Limb (tissue), 2 donors: ENCODE data around the gene SHC1.

Experiments
- DNase-seq, 2 donors: peaks; one replicate each; pipeline ENCODE4 v3.0.0-alpha.2; 2016; ENCODE audit errors: extremely low spot score in 2 of 2

Gene SHC1

GRCh38 chr1:155008015-155008941, 37.7 kb upstream of the SHC1 start:
- no peak for DNase-seq

DNA sequence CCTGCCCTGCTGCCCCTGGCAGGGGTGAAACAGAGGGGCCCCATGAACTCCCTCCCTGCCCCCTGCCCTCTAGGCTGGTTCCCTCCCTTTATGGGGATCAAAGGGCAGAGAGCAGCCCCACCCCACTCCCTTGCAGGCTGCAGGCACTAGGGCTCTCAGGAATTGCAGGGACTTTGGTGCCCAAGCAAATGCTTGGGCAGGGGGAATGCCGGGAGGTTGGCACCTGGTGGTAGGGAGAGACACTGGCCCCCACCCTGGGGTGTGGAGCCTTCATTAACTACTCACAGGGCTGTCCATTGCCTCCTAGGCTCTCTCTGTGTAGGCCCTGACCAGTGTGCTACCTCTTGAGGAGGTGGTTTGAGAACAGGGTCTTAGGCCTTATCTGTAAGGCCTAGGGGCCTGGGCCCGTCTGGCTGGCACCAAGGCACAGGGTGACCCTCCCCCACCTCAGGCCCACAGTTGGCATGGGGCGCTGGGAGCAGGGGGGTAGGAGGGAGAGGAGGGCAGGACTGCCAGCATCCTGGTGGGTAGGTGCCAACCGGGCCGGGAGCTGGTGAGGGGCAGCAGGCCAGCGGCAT, 36.8 kb upstream of the SHC1 start:
- no peak for DNase-seq

GRCh38 chr1:155006601-155007101, 36.1 kb upstream of the SHC1 start:
- DNase-seq: no peak

DNA sequence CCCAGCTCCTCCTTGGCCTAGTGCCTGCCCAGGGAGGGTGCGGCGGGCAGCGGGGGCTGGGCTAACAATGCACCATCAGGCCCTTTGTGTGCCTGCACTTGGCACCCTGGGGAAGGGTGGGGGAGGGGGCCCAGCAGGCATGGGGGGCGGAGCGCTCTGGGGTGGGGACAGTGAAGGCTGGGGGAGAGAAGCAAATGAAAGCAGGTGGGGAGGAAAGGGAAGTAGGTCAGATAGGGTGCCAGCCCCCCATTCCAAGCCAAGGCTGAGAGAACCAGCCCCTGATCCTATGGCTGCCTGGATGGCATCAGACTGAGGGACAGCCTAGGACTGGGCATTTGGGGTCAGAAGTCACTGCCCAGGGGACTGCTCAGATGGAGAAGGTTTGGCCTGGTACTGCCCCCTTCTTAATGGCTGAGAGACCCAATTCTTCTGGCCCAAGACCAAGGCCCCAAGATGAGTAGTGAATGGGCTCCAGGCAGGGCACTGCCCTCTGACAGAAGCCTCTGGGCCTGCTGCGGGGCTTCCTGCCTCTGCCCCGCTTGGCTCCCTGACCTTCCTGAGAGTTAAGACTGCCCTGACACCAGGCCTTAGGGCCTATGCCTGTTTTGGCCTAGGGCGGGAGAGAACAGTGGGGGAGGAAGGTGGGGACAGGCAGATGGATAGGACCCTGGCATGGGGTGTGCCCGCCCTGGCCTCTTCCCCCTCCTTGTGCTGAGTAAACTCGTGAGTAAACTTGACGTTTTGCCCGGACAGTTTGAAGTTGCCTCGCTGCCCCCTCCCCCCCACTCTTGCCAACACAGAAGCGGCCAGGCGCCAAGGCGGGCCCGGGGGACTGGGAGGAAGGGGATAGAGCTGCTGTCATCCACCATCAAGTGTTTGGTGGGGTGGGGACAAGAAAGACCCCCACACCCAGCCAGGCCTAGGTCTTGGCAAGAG, 34.8 kb upstream of the SHC1 start:
- DNase-seq: no peak

GRCh38 chr1:155004352-155005075, 34.0 kb upstream of the SHC1 start:
- no peak for DNase-seq

- DNase-seq: no peak
Observed at GRCh38 chr1:155003766-155004351, 33.3 kb upstream of the SHC1 start.

- peak in 1 of 2 donors; percentile 74 for DNase-seq
Observed at GRCh38 chr1:155003227-155003765, 32.7 kb upstream of the SHC1 start.

- peak in 1 of 2 donors; percentile 64 for DNase-seq
Observed at GRCh38 chr1:155002464-155003226, 32.1 kb upstream of the SHC1 start, which contains the start of gene ZBTB7B. TSS of gene ZBTB7B (plus strand) at chr1:155002802. CDS start at chr1:155014661, 11,859 bp downstream.

DNA sequence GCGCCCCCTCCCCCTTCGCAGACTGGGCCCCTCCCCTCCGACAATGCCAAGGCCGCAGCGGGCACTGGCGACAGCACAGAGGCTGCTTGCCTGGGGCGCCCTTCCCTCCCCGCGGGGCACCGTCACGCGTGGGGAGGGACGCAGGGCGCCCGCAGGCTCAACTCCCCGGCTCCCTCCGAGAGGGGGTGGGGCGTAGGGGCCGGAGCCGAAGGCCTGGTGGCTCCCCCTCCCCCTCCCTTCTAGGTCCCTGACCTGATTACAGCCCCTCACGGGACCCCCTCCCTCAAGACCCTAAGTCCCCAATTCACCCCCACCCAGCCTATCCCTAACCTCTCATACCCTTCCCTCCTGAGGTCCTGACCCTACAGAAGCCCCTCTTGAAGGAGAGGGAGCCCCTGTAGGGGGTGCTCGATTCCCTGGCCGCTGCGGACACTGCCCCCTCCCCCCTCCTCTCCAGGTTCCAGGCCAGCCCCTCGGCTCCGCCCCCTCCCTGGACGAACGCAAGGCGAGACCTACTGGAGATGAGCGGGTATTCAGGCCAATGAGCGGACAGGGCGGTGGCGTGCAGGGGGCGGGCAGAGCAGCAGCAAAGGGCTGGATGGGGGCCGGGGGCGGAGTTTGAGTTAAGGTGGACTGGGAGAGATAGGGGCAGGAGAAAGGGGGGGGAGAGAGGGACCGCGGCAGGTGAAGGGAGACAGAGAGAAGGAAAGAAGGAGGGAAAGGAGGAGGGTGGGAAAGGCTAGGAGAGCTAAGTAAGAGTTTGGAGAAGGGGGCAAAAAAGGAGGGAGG, 31.3 kb upstream of the SHC1 start:
- peak; percentile 98 to 99 for DNase-seq

GRCh38 chr1:155001425-155001674, 30.8 kb upstream of the SHC1 start:
- no peak for DNase-seq

DNA sequence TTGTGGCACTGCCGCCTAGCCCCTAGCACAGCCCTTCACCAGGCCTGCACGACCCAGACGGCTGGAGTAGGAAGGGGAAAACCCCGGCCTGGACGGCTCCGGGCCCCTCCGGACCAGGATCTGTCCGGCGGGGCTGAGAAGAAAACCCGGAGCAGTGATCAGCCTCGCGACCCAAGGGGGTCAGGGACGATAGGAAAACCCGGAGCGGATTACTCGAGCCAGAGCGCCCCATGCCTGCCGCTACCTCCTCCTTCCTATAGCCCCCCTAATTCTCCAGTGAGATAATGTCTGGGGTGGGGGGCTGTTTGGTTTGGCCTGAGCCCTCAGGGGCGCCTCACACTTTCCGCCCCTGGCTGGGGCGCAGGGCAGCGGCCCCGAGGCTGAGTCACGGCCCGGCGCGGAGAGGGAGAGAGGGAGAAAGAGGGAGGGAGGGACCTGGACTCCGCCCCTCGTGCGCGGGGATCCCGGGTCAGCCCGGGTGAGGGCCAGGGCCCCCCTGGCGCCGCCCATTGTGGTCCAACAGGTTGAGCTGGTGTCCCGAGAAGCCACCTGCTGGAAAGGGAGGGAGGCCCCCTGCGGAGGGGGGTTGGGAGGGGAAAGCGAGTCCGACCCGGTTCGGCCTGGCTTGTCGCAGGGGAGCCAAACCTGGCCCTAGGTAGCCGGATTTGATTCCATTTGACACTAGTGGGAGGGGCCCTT, 30.3 kb upstream of the SHC1 start:
- DNase-seq: peak; percentile 87 to 93

DNA sequence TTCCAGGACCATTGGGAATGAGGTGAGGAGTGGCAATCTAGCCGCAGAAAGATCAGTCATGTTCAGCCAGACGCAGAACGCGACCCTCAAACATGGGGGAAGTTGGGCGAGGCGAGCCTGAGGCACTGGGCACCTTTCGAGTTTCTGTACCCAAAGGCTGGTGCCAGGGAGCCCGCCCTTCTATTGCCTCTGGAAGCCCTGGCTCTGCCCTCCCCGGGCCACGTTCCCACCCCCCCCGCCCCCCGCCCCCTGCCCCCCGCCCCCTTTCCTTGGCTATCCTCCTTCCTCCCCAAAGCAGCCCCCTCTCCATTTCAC, 29.8 kb upstream of the SHC1 start:
- peak in 1 of 2 donors; percentile 31 for DNase-seq

- peak; percentile 39 to 73 for DNase-seq
Observed at GRCh38 chr1:154999571-155000410, 29.2 kb upstream of the SHC1 start.

DNA sequence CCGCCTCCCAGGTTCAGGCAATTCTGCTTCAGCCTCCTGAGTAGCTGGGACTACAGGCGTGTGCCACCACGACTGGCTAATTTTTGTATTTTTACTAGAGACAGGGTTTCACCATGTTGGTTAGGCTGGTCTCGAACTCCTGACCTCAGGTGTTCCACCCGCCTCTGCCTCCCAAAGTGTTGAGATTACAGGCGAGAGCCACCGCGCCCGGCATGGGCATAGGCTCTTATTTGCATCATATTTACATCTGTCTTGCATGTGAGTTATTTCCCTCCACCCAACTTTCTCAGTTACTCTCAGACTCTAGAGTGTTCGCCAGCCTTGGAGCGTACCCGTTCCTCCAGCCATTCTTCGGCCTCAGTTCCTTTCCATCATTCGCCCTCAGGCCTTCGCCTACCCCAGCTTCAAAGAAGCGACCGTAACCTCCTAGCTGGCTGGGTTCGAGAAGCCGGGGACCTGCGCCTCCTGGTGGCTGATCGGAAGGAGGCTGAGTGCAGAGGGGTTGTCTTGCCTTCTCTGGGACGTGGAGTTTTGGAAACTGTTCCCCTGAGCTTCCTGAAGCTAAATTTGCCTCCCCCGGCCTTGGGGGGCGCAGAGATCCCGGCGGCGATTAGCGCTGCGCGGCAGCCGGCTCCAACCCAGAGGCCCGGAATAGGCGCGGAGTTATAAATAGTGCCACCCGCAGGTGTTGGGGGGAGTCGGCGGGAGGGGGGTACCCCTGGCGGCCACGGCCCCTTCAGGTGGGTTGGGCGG, 28.4 kb upstream of the SHC1 start:
- peak; percentile 81 to 87 for DNase-seq

DNA sequence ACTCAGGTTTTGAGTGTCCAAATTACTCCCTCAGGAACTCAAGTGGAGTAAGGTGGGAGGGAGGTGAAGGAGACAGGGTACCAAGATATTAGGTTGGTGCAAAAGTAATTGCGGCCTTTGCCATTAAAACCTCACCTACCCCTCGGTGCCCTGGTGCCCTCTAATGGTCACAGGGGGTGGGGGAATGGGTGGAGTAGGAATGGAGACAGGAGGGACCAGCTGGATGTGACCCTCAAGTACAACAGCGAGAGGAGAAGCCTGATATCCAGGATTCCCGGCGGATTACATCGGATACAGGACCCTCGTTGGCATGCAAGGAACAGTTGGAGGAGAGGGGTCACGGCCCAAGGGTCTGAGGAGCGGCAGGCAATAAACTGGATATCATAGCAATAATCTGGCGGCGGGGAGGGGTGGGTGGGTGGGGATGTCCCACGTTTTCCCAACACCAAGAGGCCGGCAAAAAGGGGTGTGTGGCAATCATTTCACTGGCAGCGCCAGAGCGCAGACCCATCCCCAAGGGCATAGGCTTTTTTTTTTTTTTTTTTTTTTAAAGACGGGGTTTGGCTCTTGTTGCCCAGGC, 27.7 kb upstream of the SHC1 start:
- DNase-seq: no peak

DNA sequence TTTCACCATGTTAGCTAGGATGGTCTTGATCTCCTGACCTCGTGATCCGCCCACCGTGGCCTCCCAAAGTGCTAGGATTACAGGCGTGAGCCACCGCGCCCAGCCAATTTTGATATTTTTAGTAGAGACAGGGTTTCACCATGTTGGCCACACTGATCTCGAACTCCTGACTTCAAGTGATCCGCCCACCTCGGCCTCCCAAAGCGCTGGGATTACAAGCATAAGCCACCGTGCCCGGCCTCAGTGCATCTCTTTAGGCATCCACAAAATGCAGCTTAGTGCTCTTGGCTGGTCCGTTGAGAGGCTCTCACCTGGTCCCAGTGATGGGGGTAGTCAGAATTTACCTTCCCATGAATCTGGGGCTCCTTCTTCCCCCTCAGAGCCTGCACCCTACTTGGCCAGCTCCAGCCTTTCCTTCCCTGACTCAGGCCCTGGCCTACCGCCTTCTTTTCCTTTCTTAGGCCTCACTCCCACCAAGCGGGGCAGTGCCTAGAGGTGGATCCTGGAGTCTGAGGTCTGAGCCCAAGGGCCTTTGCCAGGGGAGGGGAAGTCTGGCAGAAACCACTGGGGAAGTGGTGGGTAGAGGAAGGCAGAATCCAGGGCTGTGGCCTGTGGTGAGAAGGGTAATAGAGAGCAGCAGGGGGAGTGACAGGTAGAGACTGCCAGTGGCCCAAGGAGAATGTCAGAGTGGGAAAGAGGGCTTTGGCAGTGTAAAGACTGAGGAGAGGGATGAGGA, 26.6 kb upstream of the SHC1 start:
- DNase-seq: no peak
